Measurements from ENCODE around the gene ATP1A1. TPM values are rescaled to one million over a fixed set of nuclear protein-coding genes. Genes with fewer than 3 reads are reported as not detected.

ATP1A1 gene
- total RNA-seq, 4 donors from 2014 or later: 324 to 3,097 (median 1,990) TPM

DNA sequence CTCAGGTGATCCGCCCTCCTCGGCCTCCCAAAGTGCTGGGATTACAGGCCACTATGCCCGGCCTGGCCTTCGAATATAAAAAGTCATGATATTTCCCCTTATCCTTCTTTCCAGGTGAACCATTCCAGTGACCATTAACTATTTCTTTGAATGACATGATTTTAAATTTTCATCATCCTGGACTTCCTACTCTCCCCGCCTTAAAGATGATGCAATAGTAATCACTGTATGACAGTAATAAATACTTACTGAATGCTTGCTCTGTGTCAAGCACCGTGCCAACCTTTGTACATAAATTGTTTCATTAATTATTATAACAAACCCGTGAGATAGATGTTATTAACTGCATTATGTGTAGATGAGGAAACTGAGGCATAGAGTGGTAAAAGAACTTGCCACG is 19.9 kb upstream of the ATP1A1 start:
- Histone ChIP-seq H3K36me3 (no peaks in the 10 kb centered on the region), H3K9me3 (no peaks in the 10 kb centered on the region), H3K4me1 (peaks cover 0 to 11% (median 3%) of the 10 kb centered on the region in 4 donors), H3K4me3 (no peak overlapping the region), H3K27me3 (no peaks in the 10 kb centered on the region), H3K27ac (no peak overlapping the region)
- intact Hi-C loops (cut with DNase I; ENCODE audit: low total_unique reads): no loop called here
- no peak for DNase-seq
- in situ Hi-C loops (cut with MboI; ENCODE audit: low pct_ligation_motif_present in 1 of 4, low pct_unique_long_range_greater_than_20kb in 1 of 4, low sequenced_read_pairs in 3 of 4): loop anchor here (25.0 kb wide), 2 partner anchors 134 to 191 kb away; no protein-coding TSS in a partner anchor
- WGBS, 2 donors (ENCODE audit: low coverage in 1 of 2): 76 to 90% methylated on average over 4 to 8 of the region's 8 CpGs
- TF ChIP-seq EP300 (IDR thresholded peaks at IDR 0.05; ENCODE audit: low read depth) (no peak), POLR2AphosphoS5 (IDR thresholded peaks at IDR 0.05) (no peak), POLR2A (IDR thresholded peaks at IDR 0.05) (no peak)
- TF ChIP-seq, protein P1, sequence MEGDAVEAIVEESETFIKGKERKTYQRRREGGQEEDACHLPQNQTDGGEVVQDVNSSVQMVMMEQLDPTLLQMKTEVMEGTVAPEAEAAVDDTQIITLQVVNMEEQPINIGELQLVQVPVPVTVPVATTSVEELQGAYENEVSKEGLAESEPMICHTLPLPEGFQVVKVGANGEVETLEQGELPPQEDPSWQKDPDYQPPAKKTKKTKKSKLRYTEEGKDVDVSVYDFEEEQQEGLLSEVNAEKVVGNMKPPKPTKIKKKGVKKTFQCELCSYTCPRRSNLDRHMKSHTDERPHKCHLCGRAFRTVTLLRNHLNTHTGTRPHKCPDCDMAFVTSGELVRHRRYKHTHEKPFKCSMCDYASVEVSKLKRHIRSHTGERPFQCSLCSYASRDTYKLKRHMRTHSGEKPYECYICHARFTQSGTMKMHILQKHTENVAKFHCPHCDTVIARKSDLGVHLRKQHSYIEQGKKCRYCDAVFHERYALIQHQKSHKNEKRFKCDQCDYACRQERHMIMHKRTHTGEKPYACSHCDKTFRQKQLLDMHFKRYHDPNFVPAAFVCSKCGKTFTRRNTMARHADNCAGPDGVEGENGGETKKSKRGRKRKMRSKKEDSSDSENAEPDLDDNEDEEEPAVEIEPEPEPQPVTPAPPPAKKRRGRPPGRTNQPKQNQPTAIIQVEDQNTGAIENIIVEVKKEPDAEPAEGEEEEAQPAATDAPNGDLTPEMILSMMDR (IDR thresholded peaks at IDR 0.05): no peak

DNA sequence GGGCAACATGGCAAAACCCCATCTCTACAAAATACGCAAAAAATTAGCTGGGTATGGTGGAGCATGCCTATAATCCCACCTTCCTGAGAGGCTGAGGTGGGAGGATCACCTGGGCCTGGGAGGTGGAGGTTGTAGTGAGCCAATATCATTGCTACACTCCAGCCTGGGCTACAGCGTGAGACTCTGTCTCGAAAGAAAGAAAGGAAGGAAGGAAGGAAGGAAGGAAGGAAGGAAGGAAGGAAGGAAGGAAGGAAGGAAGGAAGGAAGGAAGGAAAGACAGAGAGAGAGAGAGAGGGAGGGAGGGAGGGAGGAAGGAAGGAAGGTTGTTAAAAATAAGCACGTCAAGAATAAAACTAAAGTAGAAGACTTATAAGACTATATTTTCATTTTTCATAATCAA is 17.0 kb upstream of the ATP1A1 start:
- WGBS, 2 donors (ENCODE audit: low coverage in 1 of 2): 67 to 77% methylated on average over 1 to 4 of the region's 4 CpGs
- in situ Hi-C loops (cut with MboI; ENCODE audit: low pct_ligation_motif_present in 1 of 4, low pct_unique_long_range_greater_than_20kb in 1 of 4, low sequenced_read_pairs in 3 of 4) (loop anchor here (25.0 kb wide), 2 partner anchors 131 to 194 kb away; no protein-coding TSS in a partner anchor), intact Hi-C loops (cut with DNase I; ENCODE audit: low total_unique reads) (no loop called here)
- Histone ChIP-seq H3K4me1 (peaks cover 0 to 21% (median 3%) of the 10 kb centered on the region in 4 donors), H3K9me3 (no peaks in the 10 kb centered on the region), H3K36me3 (no peaks in the 10 kb centered on the region), H3K27ac (no peak overlapping the region), H3K4me3 (no peak overlapping the region), H3K27me3 (no peaks in the 10 kb centered on the region)
- no peak for DNase-seq
- TF ChIP-seq POLR2A (IDR thresholded peaks at IDR 0.05): no peak
- TF ChIP-seq, protein P1 (IDR thresholded peaks at IDR 0.05): no peak
- TF ChIP-seq EP300 (IDR thresholded peaks at IDR 0.05; ENCODE audit: low read depth): no peak
- TF ChIP-seq POLR2AphosphoS5 (IDR thresholded peaks at IDR 0.05): no peak

DNA sequence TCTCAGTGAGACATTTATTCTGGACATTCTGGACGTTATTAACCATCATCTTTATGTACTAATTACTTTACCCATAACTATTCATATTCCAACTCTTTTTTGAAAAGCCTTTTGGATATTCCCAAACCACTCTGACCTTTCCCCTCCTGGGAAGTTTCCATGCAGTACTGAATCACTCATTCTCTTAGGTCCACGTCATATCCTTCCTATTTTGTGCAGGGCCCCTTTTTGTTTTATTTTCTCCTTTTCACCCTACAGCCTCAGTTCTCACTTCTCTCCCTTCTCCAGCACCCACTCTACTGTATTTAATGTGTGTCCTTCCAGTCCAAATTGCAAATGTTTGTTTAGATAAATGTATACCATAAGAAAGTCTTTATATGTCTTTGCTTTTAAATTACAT is 16.4 kb upstream of the ATP1A1 start:
- H3K27ac ChIP-seq: no peak overlapping the region
- no peak for DNase-seq
- no peaks in the 10 kb centered on the region for H3K9me3 ChIP-seq
- in situ Hi-C loops (cut with MboI; ENCODE audit: low pct_ligation_motif_present in 1 of 4, low pct_unique_long_range_greater_than_20kb in 1 of 4, low sequenced_read_pairs in 3 of 4): loop anchor here (25.0 kb wide), 2 partner anchors 131 to 194 kb away; no protein-coding TSS in a partner anchor
- H3K4me3 ChIP-seq: no peak overlapping the region
- intact Hi-C loops (cut with DNase I; ENCODE audit: low total_unique reads): no loop called here
- no peaks in the 10 kb centered on the region for H3K36me3 ChIP-seq
- TF ChIP-seq POLR2AphosphoS5 (IDR thresholded peaks at IDR 0.05) (no peak), EP300 (IDR thresholded peaks at IDR 0.05; ENCODE audit: low read depth) (no peak)
- WGBS, 2 donors (ENCODE audit: low coverage in 1 of 2): 44 to 78% methylated on average over 2 of the region's 2 CpGs
- no peaks in the 10 kb centered on the region for H3K27me3 ChIP-seq
- peaks cover 0 to 21% (median 3%) of the 10 kb centered on the region in 4 donors for H3K4me1 ChIP-seq

DNA sequence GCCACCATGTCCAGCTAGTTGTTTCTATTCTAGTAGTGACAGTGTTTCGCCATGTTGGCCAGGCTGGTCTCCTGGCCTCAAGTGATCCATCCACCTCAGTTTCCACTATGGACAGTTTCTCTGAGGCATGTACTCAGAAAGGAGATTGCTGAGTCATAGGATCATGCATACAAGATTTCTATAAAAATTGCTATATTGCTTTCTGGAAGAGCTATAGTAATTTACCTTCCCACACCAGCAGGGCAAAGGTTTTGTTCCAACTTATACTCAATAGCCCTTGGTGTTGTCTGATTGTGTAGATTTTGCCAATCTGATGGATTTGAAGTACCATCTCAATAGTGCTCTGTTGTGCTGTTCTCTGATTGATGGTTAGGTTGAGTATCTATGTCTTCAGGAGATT is 15.6 kb upstream of the ATP1A1 start:
- TF ChIP-seq POLR2A (IDR thresholded peaks at IDR 0.05) (no peak), POLR2AphosphoS5 (IDR thresholded peaks at IDR 0.05) (no peak), EP300 (IDR thresholded peaks at IDR 0.05; ENCODE audit: low read depth) (no peak)
- TF ChIP-seq, protein P1 (IDR thresholded peaks at IDR 0.05): no peak
- Histone ChIP-seq H3K36me3 (no peaks in the 10 kb centered on the region), H3K4me3 (no peak overlapping the region), H3K27me3 (no peaks in the 10 kb centered on the region), H3K4me1 (peaks cover 0 to 21% (median 3%) of the 10 kb centered on the region in 4 donors), H3K9me3 (no peaks in the 10 kb centered on the region), H3K27ac (no peak overlapping the region)
- DNase-seq: no peak
- in situ Hi-C loops (cut with MboI; ENCODE audit: low pct_ligation_motif_present in 1 of 4, low pct_unique_long_range_greater_than_20kb in 1 of 4, low sequenced_read_pairs in 3 of 4): loop anchor here (25.0 kb wide), 2 partner anchors 130 to 195 kb away; no protein-coding TSS in a partner anchor
- 100% methylated on average over 1 of the region's 1 CpG; no CpG with 5 or more reads in 1 of the 2 donors for WGBS, 2 donors (ENCODE audit: low coverage in 1 of 2)
- intact Hi-C loops (cut with DNase I; ENCODE audit: low total_unique reads): no loop called here
